K562 (cell line): Measurements from ENCODE around the gene MRPS18B. TPM values are rescaled to one million over a fixed set of nuclear protein-coding genes. Genes with fewer than 3 reads are reported as not detected.
A peak's percentile ranks its signal among the peaks of the same experiment; 100 is the strongest.

Source experiments
- CEBPB ChIP-seq: fragments of 450-650 bp; IDR thresholded peaks from 2 replicates; pipeline ENCODE4 v1.6.1; 2016; ENCODE audit warnings: missing genetic modification characterization, missing compliant biosample characterization
- E2F3 ChIP-seq: fragments of 250-450 bp; sonication (Bioruptor Pico); IDR thresholded peaks from 2 replicates; pipeline ENCODE4 v1.4.0; 2020; ENCODE audit warnings: mild to moderate bottlenecking
- EP300 ChIP-seq: IDR thresholded peaks from 2 replicates; pipeline ENCODE4 v1.6.1; 2012; ENCODE audit warnings: low read length, improper control_type of control experiment
- FOXA3 ChIP-seq, 2 experiments: fragments of 450-650 bp in 1 of 2; sonication (generic) in 1 of 2; formaldehyde crosslinking; IDR thresholded peaks in 1 of 2; conservative IDR thresholded peaks in 1 of 2; 2 replicates each; pipeline versions ENCODE4 v1.4.0 to v1.8.0; 2020 to 2022; ENCODE audit warnings: mild to moderate bottlenecking in 2 of 2, missing genetic modification reagents in 1 of 2
- HNRNPK ChIP-seq: fragments of 200-400 bp; formaldehyde crosslinking; IDR thresholded peaks from one replicate; pipeline ENCODE4 v1.6.1; 2018; ENCODE audit warnings: mild to moderate bottlenecking, low read depth, low read length; ENCODE audit not compliant: poor library complexity, severe bottlenecking
- HNRNPUL1 ChIP-seq: fragments of 200-400 bp; formaldehyde crosslinking; IDR thresholded peaks from 2 replicates; pipeline ENCODE4 v1.6.1; 2017; ENCODE audit warnings: low read length
- NFATC3 ChIP-seq: fragments of 450-650 bp; IDR thresholded peaks from 2 replicates; pipeline ENCODE4 v1.6.1; 2017; ENCODE audit warnings: mild to moderate bottlenecking
- NR1H2 ChIP-seq: sonication (generic); formaldehyde crosslinking; IDR thresholded peaks from 2 replicates; pipeline ENCODE4 v1.4.0; 2020; ENCODE audit warnings: mild to moderate bottlenecking, missing genetic modification reagents
- POU5F1 ChIP-seq: fragments of 150-350 bp; IDR thresholded peaks from 2 replicates; pipeline ENCODE4 v1.6.1; 2014; ENCODE audit warnings: borderline replicate concordance, low read length, low read depth, mild to moderate bottlenecking; ENCODE audit not compliant: partially characterized antibody
- PTBP1 ChIP-seq: fragments of 200-400 bp; formaldehyde crosslinking; IDR thresholded peaks from 2 replicates; pipeline ENCODE4 v1.6.1; 2017; ENCODE audit warnings: low read depth, low read length
- PTTG1 ChIP-seq: fragments of 450-650 bp; IDR thresholded peaks from 2 replicates; pipeline ENCODE4 v1.6.1; 2016; ENCODE audit warnings: low read depth, mild to moderate bottlenecking, missing genetic modification characterization, missing compliant biosample characterization
- RAD21 ChIP-seq, 2 experiments: fragments of 250-450 bp in 1 of 2; fragments of 450-650 bp in 1 of 2; sonication (Bioruptor Pico) in 1 of 2; formaldehyde crosslinking in 1 of 2; IDR thresholded peaks in 1 of 2; conservative IDR thresholded peaks in 1 of 2; 2 replicates each; pipeline versions ENCODE4 v1.4.0 to v1.8.0; 2020 to 2022; ENCODE audit warnings: mild to moderate bottlenecking in 2 of 2, moderate library complexity in 1 of 2
- RBM17 ChIP-seq: fragments of 200-400 bp; formaldehyde crosslinking; IDR thresholded peaks from 2 replicates; pipeline ENCODE4 v1.6.1; 2017; ENCODE audit warnings: low read depth, mild to moderate bottlenecking, low read length, borderline replicate concordance
- SAFB ChIP-seq: fragments of 200-400 bp; formaldehyde crosslinking; IDR thresholded peaks from 2 replicates; pipeline ENCODE4 v1.6.1; 2017; ENCODE audit warnings: low read depth, low read length, borderline replicate concordance
- SNIP1 ChIP-seq: fragments of 450-650 bp; IDR thresholded peaks from 2 replicates; pipeline ENCODE4 v1.7.1; 2017; ENCODE audit warnings: low read depth, mild to moderate bottlenecking
- SNRNP70 ChIP-seq: fragments of 200-400 bp; formaldehyde crosslinking; optimal IDR thresholded peaks from 2 replicates; pipeline ENCODE3; 2017; ENCODE audit warnings: low read depth, low read length
- SRSF3 ChIP-seq: fragments of 200-400 bp; formaldehyde crosslinking; IDR thresholded peaks from 2 replicates; pipeline ENCODE4 v1.6.1; 2016; ENCODE audit warnings: mild to moderate bottlenecking, low read length, moderate library complexity; ENCODE audit not compliant: insufficient read depth
- TCF7L2 ChIP-seq: fragments of 150-350 bp; IDR thresholded peaks from 2 replicates; pipeline ENCODE4 v1.6.1; 2016; ENCODE audit warnings: low read depth, mild to moderate bottlenecking, low read length, moderate library complexity
- ZKSCAN3 ChIP-seq: fragments of 250-450 bp; sonication (Bioruptor Pico); IDR thresholded peaks from 2 replicates; pipeline ENCODE4 v1.4.0; 2020
- ZNF3 ChIP-seq: fragments of 250-450 bp; sonication (Bioruptor Pico); IDR thresholded peaks from 2 replicates; pipeline ENCODE4 v1.5.0; 2021; ENCODE audit warnings: mild to moderate bottlenecking, moderate library complexity
- ZNF699 ChIP-seq: fragments of 250-450 bp; sonication (Bioruptor Pico); IDR thresholded peaks from 2 replicates; pipeline ENCODE4 v1.8.0; 2021; ENCODE audit warnings: mild to moderate bottlenecking, moderate library complexity; ENCODE audit not compliant: insufficient replicate concordance
- polyA plus RNA-seq, 8 experiments: library from polyadenylated mRNA; depleted of rRNA in 4 of 8; stranded (reverse) in 5 of 8; unstranded in 3 of 8; fragments of >200 nt; fragmentation: Nextera tagmentation in 2 of 8; fragmentation: Illumina TruSeq in 1 of 8; extraction: Ambion mirVana in 2 of 8; extraction: Trizol in 1 of 8; gene quantifications; 2 replicates each; pipeline versions ENCODE4 v1.2.1 to v1.2.3, GENCODE V29; 2011 to 2014; ENCODE audit warnings: inconsistent platforms in 1 of 8, missing spikeins in 1 of 8
- total RNA-seq, 7 experiments: library from RNA; depleted of rRNA in 6 of 7; stranded (reverse); fragments of >200 nt in 6 of 7; fragmentation: Illumina TruSeq in 2 of 7; extraction: Trizol in 2 of 7; gene quantifications; 2 replicates each; pipeline versions ENCODE4 v1.2.1 to v1.2.3, GENCODE V29; 2011 to 2021; ENCODE audit warnings: low replicate concordance in 1 of 7
- TF ChIP-seq, protein P1 (sequence below): IDR thresholded peaks from 2 replicates; pipeline ENCODE4 v1.6.1; 2012; ENCODE audit warnings: low read depth, low read length, improper control_type of control experiment, borderline replicate concordance
- TF ChIP-seq, protein P2 (sequence below): sonication (generic); IDR thresholded peaks from 2 replicates; pipeline ENCODE4 v1.6.1; 2016
- TF ChIP-seq, protein P3 (sequence below): fragments of 450-650 bp; IDR thresholded peaks from 2 replicates; pipeline ENCODE4 v1.7.1; 2018; ENCODE audit warnings: mild to moderate bottlenecking, low read depth; ENCODE audit not compliant: partially characterized antibody

Gene MRPS18B
- total and polyA plus RNA-seq, 9 of the 15 experiments (the other 6 are each of a cell fraction or from before 2014, with no cell fraction given), result 132 to 383 (median 178) TPM

DNA sequence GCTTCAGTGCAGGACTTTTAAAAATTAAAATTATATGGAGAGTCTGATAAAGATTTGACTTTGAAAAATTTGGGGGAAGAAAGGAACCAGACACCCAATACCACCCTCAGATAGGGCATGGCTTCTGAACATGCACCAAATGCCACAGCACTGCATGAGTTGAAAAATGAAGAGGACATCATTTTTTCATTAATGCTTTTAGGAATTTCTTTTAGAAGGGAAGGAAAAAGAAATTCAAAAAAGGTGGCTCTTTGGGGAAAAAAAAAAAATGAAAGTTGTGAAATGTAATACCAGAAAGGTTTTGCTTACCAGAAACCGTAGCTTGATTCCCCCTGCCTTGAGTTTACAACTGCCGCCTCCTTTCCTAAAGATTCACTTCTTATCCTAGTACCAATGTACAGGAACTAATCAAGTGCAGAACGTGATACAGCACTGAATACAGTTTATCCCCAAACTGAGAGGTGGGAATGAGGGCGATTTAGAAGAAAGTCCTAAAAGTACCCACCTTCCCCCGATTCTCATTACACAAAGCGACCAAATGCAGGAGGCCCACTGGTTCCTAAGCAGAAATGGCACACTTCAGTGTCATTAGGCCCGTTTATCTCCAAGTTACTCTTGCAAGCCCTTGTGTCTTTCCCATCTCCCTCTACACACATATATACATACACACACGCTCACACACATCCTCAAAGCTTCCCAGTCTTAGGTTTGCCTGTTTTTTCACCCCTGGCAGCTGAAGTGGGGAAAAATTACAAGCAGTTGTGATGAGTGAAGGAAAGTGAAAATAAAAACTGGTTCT is 3.4 kb upstream of the MRPS18B start (continued):
- TF ChIP-seq RAD21 (CRISPR knock-in tag; conservative IDR thresholded peaks at IDR 0.05 in 1 of 2, IDR thresholded peaks at IDR 0.05 in 1 of 2), result no peak
- peak; percentile 35; the same call in 1 of the 2 replicates for TF ChIP-seq ZNF3
- no peak for TF ChIP-seq TCF7L2
- TF ChIP-seq SNIP1, result no peak
- TF ChIP-seq ZNF699 (CRISPR knock-in tag), result no peak
- peak; percentile 45; the same call in 1 of the 2 replicates for TF ChIP-seq HNRNPUL1
- TF ChIP-seq NR1H2 (CRISPR knock-in tag), result no peak
- no peak for TF ChIP-seq FOXA3 (CRISPR knock-in tag; conservative IDR thresholded peaks at IDR 0.05 in 1 of 2, IDR thresholded peaks at IDR 0.05 in 1 of 2)
- TF ChIP-seq ZKSCAN3, result no peak
- TF ChIP-seq POU5F1, result no peak
- no peak for TF ChIP-seq RBM17
- TF ChIP-seq, protein P1, sequence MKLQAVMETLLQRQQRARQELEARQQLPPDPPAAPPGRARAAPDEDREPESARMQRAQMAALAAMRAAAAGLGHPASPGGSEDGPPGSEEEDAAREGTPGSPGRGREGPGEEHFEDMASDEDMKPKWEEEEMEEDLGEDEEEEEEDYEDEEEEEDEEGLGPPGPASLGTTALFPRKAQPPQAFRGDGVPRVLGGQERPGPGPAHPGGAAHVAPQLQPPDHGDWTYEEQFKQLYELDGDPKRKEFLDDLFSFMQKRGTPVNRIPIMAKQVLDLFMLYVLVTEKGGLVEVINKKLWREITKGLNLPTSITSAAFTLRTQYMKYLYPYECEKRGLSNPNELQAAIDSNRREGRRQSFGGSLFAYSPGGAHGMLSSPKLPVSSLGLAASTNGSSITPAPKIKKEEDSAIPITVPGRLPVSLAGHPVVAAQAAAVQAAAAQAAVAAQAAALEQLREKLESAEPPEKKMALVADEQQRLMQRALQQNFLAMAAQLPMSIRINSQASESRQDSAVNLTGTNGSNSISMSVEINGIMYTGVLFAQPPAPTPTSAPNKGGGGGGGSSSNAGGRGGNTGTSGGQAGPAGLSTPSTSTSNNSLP, result no peak
- no peak for TF ChIP-seq SAFB
- TF ChIP-seq NFATC3, result no peak
- no peak for TF ChIP-seq PTTG1 (tag)
- no peak for TF ChIP-seq HNRNPK
- TF ChIP-seq EP300, result no peak
- no peak for TF ChIP-seq SRSF3
- TF ChIP-seq, protein P2, sequence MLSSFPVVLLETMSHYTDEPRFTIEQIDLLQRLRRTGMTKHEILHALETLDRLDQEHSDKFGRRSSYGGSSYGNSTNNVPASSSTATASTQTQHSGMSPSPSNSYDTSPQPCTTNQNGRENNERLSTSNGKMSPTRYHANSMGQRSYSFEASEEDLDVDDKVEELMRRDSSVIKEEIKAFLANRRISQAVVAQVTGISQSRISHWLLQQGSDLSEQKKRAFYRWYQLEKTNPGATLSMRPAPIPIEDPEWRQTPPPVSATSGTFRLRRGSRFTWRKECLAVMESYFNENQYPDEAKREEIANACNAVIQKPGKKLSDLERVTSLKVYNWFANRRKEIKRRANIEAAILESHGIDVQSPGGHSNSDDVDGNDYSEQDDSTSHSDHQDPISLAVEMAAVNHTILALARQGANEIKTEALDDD, result no peak
- no peak for TF ChIP-seq E2F3 (CRISPR knock-in tag)
- no peak for TF ChIP-seq CEBPB
- TF ChIP-seq PTBP1, result no peak
- TF ChIP-seq SNRNP70, result no peak
- TF ChIP-seq, protein P3, sequence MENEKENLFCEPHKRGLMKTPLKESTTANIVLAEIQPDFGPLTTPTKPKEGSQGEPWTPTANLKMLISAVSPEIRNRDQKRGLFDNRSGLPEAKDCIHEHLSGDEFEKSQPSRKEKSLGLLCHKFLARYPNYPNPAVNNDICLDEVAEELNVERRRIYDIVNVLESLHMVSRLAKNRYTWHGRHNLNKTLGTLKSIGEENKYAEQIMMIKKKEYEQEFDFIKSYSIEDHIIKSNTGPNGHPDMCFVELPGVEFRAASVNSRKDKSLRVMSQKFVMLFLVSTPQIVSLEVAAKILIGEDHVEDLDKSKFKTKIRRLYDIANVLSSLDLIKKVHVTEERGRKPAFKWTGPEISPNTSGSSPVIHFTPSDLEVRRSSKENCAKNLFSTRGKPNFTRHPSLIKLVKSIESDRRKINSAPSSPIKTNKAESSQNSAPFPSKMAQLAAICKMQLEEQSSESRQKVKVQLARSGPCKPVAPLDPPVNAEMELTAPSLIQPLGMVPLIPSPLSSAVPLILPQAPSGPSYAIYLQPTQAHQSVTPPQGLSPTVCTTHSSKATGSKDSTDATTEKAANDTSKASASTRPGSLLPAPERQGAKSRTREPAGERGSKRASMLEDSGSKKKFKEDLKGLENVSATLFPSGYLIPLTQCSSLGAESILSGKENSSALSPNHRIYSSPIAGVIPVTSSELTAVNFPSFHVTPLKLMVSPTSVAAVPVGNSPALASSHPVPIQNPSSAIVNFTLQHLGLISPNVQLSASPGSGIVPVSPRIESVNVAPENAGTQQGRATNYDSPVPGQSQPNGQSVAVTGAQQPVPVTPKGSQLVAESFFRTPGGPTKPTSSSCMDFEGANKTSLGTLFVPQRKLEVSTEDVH, result peak; percentile 68
